Smooth muscle cell of trachea (primary cell): ENCODE data around the gene ZCCHC8. TPM values are rescaled to one million over a fixed set of nuclear protein-coding genes. Genes with fewer than 3 reads are reported as not detected.

ENCODE experiments used
- total RNA-seq: library from RNA; depleted of rRNA; stranded (reverse); fragments of >200 nt; gene quantifications from 2 replicates; pipeline ENCODE4 v1.2.1, GENCODE V29; 2014

Gene ZCCHC8
- total RNA-seq = 13.7 and 18.8 TPM in 2 replicates

GRCh38 chr12:122500685-122501488, at the start of gene ZCCHC8:
Gene ZCCHC8 (minus strand): TSS chr12:122500932. CDS start chr12:122500840, 92 bp downstream.

GRCh38 chr12:122526683-122527477, 26.1 kb upstream of the ZCCHC8 start, which contains the start of the genes KNTC1 and RSRC2:
Gene KNTC1 (plus strand): TSS chr12:122527249. CDS start chr12:122530064, 2,815 bp downstream.
Gene RSRC2 (minus strand): TSS chr12:122526936. CDS start chr12:122526853, 83 bp downstream.

GRCh38 chr12:122421821-122422729, 78.7 kb downstream of the ZCCHC8 start, which contains the start of gene CLIP1:
Gene CLIP1 (minus strand): TSS chr12:122422669. CDS start chr12:122380452, 42,217 bp downstream.

Other genes with a start within 250 kb of the ZCCHC8 start
- gene VPS33A, start 234.4 kb downstream of the ZCCHC8 start, total RNA-seq = 24.8 and 26.8 TPM in 2 replicates
- gene CLIP1, start 78.3 kb downstream of the ZCCHC8 start, total RNA-seq = 73.4 and 73.6 TPM in 2 replicates
- 25.0 and 52.5 TPM in 2 replicates for gene RSRC2, start 26.0 kb upstream of the ZCCHC8 start, total RNA-seq
- gene KNTC1, start 26.3 kb upstream of the ZCCHC8 start, total RNA-seq = 8.3 and 51.2 TPM in 2 replicates
- not detected in 2 replicates for gene HCAR2, start 202.4 kb upstream of the ZCCHC8 start, total RNA-seq
- not detected in 2 replicates for gene HCAR3, start 215.9 kb upstream of the ZCCHC8 start, total RNA-seq
- gene HCAR1, start 229.9 kb upstream of the ZCCHC8 start, total RNA-seq = 0.50 and 0.87 TPM in 2 replicates